GM10847 (cell line): Measurements from ENCODE around the gene CPB1.

ENCODE experiments used
- POLR2A ChIP-seq: IDR thresholded peaks from 2 replicates; pipeline ENCODE4 v1.6.1; 2011; ENCODE audit not compliant: insufficient read length; ENCODE audit errors: extremely low read depth

The CPB1 gene

DNA sequence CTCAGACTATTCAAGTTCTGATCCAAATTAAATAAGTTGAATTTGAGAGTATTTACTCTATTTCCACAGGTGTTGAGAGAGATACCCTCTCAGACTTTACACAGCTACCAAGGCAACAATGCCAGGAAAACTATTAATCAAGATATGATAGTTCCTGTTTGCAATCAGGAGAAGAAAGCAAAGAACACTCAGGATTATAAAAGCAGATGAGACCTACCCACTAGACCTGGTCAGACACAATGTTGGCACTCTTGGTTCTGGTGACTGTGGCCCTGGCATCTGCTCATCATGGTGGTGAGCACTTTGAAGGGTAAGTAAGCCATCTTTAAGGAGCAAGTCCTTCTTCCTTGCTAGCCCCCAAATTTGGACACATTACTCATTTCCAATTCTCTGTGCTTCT, at the start of gene CPB1:
TSS of gene CPB1 (plus strand) at position 227 of the 400 bp plus-strand sequence. CDS start at position 240, 13 bp downstream.
- TF ChIP-seq POLR2A, result no peak

DNA sequence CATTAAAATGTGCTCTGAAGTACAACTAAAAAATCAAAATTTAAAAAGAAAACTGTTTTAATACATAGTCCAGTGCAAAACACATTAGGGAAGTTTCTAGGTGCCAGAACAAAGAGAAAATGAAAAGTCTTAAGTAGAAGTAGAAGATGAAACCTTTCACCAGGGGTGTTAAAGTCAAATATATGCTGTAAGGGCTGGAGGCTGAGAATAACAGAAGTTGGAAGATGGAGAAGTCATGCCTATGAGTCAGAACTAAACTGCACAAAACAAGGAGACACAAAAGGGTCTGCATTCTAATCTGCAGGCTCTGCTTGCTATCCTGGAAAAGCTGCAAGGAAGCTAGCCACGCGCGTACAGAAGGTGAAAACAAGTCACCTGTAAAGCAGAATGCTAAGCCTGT, 48.7 kb upstream of the CPB1 start:
- no peak for TF ChIP-seq POLR2A

DNA sequence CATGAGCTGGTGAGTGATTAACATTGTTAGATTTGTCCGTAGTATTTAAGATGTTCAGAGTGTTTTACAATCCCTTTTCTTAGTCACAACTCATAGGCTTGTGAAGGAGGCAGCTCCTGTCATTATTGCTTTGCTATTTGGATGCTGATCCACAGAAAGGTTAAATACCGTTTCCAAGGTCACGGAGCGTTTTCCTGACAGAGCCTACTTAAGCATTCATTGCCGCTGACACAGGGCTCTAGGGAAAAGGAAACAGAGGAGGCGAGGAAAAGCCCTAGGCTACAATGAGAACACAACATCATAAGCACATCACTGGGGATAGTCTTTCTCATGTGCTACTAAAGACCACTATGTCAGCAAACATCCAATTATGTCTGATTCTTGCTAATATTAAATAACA, 38.5 kb upstream of the CPB1 start:
- no peak for TF ChIP-seq POLR2A

DNA sequence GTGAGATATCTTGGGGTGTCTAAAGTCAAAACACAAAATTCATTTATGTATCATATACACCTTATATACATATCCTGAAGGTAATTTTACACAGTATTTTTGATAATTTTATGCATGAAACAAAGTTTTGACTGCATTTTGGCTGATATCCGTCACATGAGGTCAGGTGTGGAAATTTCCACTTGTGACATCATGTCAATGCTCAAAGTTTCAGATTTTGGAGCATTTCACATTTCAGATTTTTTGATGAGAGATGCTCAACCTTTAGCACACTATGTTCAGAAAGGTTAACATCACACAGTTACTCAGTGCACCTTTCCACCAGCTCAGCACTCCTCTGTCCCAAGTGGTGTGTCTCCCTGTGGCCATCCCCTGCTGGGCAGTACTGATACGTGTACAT, 37.7 kb upstream of the CPB1 start:
- no peak for TF ChIP-seq POLR2A

DNA sequence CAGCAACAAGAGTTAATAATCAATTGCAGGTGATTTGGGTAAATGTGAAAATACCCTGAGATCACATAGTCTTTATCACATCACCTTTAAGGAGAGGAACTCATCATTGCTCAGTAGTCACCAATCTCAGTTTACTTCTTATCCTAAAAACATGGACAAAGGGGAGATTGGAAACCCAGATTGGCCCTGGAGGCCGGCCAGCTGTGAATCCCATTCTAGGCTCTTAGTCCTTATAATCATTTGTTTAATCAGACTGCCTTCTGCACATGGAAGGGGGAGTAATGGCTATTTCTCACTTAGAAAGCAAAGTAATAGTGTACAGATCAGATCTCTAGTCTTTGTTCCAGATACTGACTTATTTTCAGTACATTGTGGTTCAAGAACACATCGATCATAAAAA, 37.2 kb upstream of the CPB1 start:
- TF ChIP-seq POLR2A, result no peak

DNA sequence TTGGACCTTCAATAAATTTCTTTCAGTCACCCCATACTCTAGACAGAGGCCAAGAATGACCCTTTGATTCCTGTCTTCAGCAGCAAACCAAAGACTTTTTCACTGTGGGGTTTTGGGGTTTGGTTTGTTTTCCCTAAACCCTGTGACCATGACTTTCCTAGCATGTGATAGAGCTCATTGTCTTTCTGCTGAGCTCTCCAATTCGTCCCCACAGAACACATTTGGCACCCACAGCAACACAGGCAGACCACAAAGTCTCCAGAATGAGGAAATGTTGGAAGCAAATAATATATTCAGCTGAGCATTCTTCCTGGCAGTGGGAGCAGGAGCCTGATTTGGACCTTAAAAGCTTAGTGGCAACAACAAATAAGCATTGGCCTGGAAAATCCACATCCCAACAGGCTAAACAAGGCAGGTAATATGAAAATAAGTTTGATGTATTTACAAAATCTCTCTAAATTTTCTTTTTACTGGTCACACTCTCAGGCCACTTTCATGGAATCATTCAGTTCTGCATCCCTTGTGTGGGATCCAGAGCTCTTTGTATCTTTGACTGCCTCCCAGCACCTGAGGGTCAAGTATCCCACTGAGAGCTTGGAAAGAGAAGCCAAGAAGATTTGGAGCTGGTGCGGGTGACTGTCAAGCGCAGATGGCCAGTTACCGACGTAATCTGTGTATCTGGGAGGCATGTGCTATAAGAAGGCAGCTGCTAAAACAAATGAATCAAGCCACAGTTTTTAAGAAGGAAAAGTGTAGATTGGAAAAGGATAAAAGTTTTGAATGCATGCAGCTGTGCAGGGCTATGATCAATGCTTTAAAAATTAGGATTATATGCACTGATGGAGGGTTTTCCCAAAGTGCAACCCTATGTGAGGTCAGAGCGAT, 36.5 kb upstream of the CPB1 start:
- TF ChIP-seq POLR2A, result no peak

DNA sequence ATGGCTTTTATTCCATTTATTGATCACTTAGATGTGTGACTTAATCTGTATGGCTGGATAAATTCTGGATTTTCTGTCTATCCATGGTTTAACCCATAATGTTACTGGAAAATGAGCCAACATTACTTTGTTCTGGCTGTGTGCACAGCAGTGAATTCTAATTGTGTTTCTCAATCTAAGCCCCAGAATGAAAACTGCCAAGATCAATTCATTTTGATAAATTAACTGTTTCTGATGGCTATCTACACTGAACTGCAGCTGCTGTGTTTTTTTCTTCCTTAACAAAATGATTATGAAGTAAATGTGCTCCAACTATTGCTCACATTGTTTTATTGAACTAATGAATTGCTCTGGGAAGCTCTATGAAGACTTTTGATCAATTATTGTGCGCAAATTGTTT, 35.7 kb upstream of the CPB1 start:
- no peak for TF ChIP-seq POLR2A

DNA sequence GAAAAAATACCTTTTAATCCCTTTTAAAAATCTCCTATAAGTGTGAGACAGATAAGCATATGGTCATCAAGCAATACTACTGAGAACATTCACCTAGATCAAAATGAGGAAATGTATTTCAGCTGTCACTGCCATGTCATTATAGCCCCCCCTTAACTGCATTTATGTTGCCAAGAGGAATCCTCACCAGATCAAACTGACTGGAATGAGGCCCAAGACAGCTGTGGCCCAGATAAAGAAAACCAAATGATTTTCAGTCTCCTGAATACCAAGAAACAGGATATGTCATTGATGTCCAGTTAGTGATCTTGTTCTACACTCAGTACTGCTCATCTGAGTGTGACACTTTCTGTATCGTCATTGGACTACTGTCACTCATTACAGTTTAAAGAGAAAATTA, 35.1 kb upstream of the CPB1 start:
- TF ChIP-seq POLR2A, result no peak

DNA sequence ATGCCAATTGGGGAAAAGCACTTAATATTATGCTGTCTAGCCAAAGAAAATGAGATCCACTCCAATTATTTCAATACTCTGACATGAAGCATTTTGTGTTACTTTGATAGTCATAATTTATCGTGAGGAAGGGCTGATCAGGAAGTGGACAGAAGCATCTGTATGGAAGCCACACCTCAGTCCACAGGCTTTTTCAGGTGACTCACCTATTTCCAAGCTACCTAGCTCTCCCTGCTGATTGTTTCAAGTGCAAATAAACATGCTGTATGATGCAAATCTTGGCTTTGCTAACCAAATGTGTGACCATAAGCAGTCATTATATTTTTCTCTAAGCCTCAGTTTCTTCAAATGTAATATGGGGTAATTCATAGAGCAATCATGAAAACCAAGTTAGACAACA, 30.8 kb upstream of the CPB1 start:
- no peak for TF ChIP-seq POLR2A

DNA sequence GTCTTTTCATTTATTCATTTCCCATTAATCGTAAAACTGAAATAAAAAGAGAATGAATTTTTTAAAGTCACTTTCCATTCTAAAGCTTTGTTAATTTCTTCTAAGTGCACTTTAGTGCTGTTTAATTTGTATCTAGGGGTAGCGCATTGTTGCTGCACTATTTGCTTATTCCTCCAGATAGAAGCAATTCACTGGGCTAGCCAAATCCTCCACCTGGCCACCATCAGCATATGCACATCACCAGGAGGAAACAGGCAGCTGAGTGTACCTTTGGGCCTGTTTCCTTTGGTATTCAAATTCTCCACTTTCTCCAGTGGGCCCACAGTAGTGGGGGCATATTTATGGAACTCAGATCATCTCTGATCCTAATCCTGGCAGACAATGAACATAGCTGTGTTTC, 29.8 kb upstream of the CPB1 start:
- no peak for TF ChIP-seq POLR2A

DNA sequence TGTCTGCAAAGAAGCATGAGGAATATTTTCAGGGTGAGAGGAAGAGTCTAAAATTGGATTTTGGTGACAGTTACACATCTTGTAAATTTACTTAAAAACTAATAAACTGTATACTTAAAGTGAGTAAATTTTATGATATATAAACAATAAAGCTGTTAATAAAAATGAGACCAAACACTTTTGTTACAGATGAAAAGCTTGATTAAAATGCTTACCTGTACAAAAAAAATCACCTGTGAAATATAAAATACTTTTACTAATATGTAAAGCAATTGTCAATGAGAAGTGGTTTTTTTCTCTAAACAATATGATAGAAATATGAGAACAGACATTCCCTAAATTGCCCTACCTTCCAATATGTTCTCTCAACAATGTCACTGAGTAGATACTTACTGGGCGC, 27.2 kb upstream of the CPB1 start:
- TF ChIP-seq POLR2A, result no peak

DNA sequence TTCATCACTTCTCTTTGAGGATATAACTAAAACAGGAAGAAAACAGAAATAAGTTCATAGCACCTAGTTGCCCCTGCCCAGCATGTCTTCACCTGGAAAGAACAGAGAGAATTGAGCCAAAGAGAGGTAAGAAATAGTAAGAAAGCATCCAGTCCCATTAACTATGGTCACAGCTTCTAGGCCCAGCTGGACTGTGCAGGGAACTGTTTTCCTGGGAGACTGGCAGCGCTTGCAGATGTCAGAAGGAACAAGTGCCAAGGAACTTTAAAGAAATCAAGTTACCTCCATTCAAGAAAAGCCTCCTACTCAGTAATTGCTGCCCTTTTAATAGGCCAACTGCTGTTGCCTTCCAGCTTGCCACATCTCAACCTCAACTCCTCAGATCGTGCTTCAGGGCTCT, 17.8 kb upstream of the CPB1 start:
- no peak for TF ChIP-seq POLR2A

DNA sequence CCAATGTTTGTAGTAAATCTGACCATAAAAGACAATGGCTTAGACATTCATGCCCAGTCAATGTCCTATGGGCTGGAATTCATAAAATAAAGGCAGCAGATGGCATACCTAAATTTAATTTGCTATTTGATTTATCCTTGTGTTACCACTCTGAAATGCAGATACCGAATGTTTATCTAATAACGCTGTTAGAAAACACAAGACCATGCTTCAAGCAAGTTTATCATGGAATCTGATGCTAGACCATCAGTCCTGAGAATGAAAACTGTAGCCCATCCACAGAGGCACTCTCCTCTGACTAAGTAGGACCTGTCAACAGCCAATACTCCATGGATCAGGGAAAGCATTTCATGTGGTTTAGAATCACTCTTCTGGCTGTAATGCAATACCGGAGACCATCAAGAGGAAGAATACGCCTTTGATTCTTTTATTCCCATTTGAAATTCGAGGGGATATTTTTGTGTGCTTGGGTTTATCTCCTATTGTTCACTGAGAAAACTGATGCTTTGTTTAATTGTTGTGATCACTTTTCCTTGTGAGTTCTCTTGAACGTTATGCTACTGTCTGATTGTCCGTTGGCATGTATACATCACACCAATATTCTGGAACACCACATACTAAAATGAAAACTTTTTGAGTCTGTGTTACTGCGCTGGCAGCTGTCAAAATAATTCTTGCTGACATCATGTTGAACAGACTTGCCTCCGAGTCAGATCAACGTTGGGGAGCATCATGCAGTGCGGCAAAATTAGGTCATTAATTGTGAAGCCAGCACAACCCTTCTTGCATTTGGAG, 12.1 kb upstream of the CPB1 start:
- no peak for TF ChIP-seq POLR2A

DNA sequence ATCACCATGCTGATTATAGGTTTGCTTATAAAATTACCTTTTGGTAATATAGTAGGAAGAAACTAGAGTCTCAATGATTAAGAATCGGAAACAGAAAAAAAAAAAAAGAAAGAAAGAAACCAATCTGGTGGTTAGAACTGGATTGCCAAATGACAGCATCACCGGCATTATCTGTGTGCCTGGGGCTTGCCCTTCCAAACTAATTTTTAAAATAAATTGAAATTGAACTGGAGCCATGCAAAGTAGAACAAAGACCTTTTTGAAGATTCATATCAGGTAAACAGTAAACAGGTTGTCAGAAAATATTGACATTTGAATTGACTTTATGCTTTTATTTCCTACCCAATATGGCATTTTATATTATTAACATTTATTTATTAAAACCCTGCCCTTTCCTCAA, 11.2 kb upstream of the CPB1 start:
- TF ChIP-seq POLR2A, result no peak

DNA sequence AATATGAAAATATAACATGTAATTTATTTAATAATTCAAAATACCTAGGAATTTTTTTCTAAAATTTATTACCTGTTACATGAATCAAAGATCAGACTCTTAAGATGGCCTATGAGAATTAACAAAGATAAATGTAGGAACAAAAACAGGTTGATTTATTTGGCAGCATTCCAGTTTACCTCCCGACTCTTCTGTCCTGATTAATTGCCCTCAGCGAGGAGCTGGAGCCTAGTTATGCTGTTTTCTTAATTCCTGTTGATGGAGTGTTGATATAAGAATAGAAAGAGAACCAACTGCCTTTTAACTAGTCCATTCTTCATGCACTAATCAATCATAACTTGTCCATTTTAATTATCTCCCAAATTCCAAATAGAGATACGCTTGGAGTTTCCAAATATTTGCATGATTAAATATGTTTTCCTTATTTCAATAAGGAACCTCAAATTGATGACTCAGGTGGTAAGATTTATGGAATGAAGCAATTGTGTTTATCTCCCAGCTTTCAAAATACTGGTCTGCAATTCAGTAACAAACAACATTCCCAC, 10.6 kb upstream of the CPB1 start:
- no peak for TF ChIP-seq POLR2A
